RWPE2 (cell line): Measurements from ENCODE around the gene FOXL3.

Experiments used
- ATAC-seq: fragments of 200-7000 bp; cut with Tn5 transposase; 3 replicates; pipeline ENCODE4 v1.9.1; 2021; ENCODE audit warnings: low read depth
- DNase-seq: peaks from one replicate; pipeline ENCODE4 v3.0.0-alpha.2; 2020; ENCODE audit warnings: low spot score
- H3K27ac ChIP-seq: fragments of 450-650 bp; 2 replicates; pipeline ENCODE4 v1.5.1; 2017; ENCODE audit warnings: mild to moderate bottlenecking; ENCODE audit not compliant: poor library complexity, severe bottlenecking
- H3K27me3 ChIP-seq: fragments of 250-450 bp; sonication (Bioruptor Pico); 2 replicates; pipeline ENCODE4 v1.5.1; 2021; ENCODE audit warnings: mild to moderate bottlenecking, moderate library complexity; ENCODE audit not compliant: insufficient read depth, poor library complexity, severe bottlenecking
- H3K36me3 ChIP-seq: fragments of 250-450 bp; sonication (Bioruptor Pico); 2 replicates; pipeline ENCODE4 v1.5.1; 2020; ENCODE audit warnings: low read depth, mild to moderate bottlenecking, moderate library complexity
- H3K4me1 ChIP-seq: fragments of 250-450 bp; sonication (Bioruptor Pico); 2 replicates; pipeline ENCODE4 v1.5.1; 2021; ENCODE audit warnings: mild to moderate bottlenecking, moderate library complexity; ENCODE audit not compliant: insufficient read depth, poor library complexity, severe bottlenecking
- H3K4me3 ChIP-seq: fragments of 250-450 bp; sonication (Bioruptor Pico); 2 replicates; pipeline ENCODE4 v1.5.1; 2021; ENCODE audit warnings: mild to moderate bottlenecking, moderate library complexity; ENCODE audit not compliant: severe bottlenecking
- H3K9me3 ChIP-seq: fragments of 250-450 bp; sonication (Bioruptor Pico); 2 replicates; pipeline ENCODE4 v1.5.1; 2021; ENCODE audit warnings: mild to moderate bottlenecking, moderate library complexity; ENCODE audit not compliant: severe bottlenecking
- TF ChIP-seq, protein P1 (sequence below): fragments of 450-650 bp; IDR thresholded peaks from one replicate; pipeline ENCODE4 v1.5.1; 2017; ENCODE audit warnings: mild to moderate bottlenecking, moderate library complexity; ENCODE audit not compliant: poor library complexity, severe bottlenecking

The FOXL3 gene

DNA sequence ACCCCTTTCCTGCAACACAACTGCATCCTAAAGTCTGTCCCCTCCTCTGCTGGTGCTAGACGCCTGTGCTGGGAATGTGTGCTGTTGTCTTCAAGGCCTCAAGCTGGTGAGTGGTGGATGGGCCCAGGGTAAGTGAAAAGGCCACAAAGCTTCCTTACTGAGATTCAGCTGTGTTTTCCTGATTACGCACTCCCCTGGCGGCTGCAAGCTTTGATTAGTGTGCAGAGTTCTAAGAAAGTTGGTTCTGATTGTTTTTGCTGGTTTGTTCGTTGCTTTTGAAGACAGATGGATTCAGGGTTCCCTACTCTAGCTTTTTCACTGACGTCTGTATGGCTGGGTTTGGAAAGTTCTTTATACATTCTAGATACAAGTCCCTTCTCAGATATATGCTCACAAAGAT is 11.9 kb upstream of the FOXL3 start:
- Histone ChIP-seq H3K4me3 (no peak overlapping the region), H3K27ac (no peak overlapping the region), H3K4me1 (no peaks in the 10 kb centered on the region), H3K36me3 (no peaks in the 10 kb centered on the region), H3K27me3 (no peaks in the 10 kb centered on the region), H3K9me3 (no peaks in the 10 kb centered on the region)
- ATAC-seq (no peak), DNase-seq (peak; percentile 30)
- TF ChIP-seq, protein P1, sequence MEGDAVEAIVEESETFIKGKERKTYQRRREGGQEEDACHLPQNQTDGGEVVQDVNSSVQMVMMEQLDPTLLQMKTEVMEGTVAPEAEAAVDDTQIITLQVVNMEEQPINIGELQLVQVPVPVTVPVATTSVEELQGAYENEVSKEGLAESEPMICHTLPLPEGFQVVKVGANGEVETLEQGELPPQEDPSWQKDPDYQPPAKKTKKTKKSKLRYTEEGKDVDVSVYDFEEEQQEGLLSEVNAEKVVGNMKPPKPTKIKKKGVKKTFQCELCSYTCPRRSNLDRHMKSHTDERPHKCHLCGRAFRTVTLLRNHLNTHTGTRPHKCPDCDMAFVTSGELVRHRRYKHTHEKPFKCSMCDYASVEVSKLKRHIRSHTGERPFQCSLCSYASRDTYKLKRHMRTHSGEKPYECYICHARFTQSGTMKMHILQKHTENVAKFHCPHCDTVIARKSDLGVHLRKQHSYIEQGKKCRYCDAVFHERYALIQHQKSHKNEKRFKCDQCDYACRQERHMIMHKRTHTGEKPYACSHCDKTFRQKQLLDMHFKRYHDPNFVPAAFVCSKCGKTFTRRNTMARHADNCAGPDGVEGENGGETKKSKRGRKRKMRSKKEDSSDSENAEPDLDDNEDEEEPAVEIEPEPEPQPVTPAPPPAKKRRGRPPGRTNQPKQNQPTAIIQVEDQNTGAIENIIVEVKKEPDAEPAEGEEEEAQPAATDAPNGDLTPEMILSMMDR, result no peak

DNA sequence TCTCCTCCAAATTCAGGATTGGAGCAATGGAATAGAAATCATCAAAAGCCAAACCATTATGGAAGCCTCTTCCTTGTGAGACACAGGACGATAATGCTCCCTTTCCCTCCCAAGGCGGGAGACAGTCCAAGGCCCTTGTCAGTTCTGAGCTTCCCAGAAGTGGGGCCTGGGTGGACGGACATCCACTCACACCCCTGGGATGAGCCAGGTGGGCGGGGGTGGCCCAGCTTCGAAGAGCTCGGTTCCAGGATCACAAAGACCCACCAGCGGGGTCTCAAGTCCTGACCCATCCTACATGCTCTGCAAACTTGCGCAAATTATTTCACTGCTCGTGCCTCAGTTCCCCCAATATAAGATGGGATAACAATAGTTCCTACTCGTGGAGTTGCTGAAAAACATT is 10.1 kb upstream of the FOXL3 start:
- H3K9me3 ChIP-seq, result no peaks in the 10 kb centered on the region
- H3K27me3 ChIP-seq, result peaks cover 7% of the 10 kb centered on the region
- TF ChIP-seq, protein P1, result no peak
- H3K27ac ChIP-seq, result no peak overlapping the region
- H3K36me3 ChIP-seq, result no peaks in the 10 kb centered on the region
- no peak for ATAC-seq
- H3K4me1 ChIP-seq, result no peaks in the 10 kb centered on the region
- DNase-seq, result peak; percentile 42
- no peak overlapping the region for H3K4me3 ChIP-seq

DNA sequence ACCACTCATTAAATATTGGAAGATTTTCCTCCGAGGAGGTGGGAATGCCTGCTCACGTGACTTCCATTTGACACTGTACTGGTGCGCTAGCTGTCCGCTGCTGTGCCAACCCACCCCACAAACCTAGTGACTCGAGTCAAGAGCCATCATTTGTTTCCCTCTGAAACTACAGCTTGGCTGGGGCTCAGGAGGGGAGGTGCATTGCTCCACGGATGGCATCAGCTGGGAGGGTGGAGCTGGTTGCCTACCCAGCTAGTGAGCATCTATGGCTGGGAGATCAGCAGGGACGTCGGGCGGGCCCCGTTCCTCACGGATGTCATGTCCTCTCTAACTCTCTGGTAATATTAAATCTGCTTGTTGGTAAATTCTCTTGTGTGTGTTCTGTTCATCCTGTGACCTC is 9.5 kb upstream of the FOXL3 start:
- Histone ChIP-seq H3K4me3 (no peak overlapping the region), H3K27ac (no peak overlapping the region), H3K9me3 (no peaks in the 10 kb centered on the region), H3K36me3 (no peaks in the 10 kb centered on the region), H3K4me1 (no peaks in the 10 kb centered on the region), H3K27me3 (peaks cover 13% of the 10 kb centered on the region)
- TF ChIP-seq, protein P1, result no peak
- peak; percentile 28 for DNase-seq
- no peak for ATAC-seq

DNA sequence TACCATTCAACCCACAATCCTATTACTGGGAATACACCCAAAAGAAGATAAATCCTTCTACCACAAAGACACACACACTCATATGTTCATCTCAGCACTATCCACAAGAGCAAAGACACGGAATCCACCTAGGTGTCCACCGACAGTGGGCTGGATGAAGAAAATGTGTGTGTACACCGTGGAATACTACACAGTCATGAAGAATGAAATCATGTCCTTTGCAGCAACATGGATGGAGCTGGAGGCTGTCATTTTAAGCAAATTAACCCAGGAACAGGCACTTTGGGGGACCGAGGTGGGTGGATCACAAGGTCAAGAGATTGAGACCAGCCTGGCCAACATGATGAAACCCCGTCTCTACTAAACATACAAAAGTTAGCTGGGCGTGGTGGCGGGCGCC is 8.3 kb upstream of the FOXL3 start:
- TF ChIP-seq, protein P1, result no peak
- H3K9me3 ChIP-seq, result no peaks in the 10 kb centered on the region
- no peak overlapping the region for H3K4me3 ChIP-seq
- no peak for ATAC-seq
- no peaks in the 10 kb centered on the region for H3K36me3 ChIP-seq
- H3K27me3 ChIP-seq, result peaks cover 25% of the 10 kb centered on the region
- DNase-seq, result no peak
- no peaks in the 10 kb centered on the region for H3K4me1 ChIP-seq
- H3K27ac ChIP-seq, result no peak overlapping the region

DNA sequence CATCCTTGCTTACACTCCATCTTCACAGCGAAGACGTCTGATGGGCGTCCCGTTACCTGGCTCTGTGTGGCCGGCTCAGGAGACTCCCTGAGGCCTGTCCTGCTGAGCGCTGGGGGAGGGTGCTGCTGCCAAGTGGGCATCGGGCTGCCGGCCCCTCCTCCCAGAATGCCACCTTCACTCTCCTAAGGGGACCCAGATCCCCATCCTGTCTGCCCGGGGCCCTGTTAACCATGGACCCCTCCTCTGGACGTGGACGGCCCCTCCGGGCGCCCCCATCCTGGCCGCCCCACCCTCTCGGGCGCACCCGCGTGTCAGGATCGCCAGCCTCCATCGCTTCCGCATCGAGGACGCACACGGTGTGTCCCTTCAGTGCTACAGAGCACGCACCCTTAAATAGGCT is 7.3 kb upstream of the FOXL3 start:
- Histone ChIP-seq H3K4me3 (no peak overlapping the region), H3K36me3 (no peaks in the 10 kb centered on the region), H3K4me1 (no peaks in the 10 kb centered on the region), H3K27ac (no peak overlapping the region), H3K9me3 (no peaks in the 10 kb centered on the region), H3K27me3 (peaks cover 32% of the 10 kb centered on the region)
- no peak for ATAC-seq
- TF ChIP-seq, protein P1, result no peak
- DNase-seq, result peak; percentile 6
